Measurements from ENCODE around the gene TRAFD1.
"Not testable (repeated sequence)": the region's sequence is repeated elsewhere in the genome, so short reads cannot be mapped to it uniquely, and the experiment has no call there.

Gene TRAFD1

GRCh38 chr12:112116232-112117060 is 8.9 kb upstream of the TRAFD1 start:
- no peak for DNase-seq

GRCh38 chr12:112117685-112118084 is 7.7 kb upstream of the TRAFD1 start:
- no peak for DNase-seq

DNA sequence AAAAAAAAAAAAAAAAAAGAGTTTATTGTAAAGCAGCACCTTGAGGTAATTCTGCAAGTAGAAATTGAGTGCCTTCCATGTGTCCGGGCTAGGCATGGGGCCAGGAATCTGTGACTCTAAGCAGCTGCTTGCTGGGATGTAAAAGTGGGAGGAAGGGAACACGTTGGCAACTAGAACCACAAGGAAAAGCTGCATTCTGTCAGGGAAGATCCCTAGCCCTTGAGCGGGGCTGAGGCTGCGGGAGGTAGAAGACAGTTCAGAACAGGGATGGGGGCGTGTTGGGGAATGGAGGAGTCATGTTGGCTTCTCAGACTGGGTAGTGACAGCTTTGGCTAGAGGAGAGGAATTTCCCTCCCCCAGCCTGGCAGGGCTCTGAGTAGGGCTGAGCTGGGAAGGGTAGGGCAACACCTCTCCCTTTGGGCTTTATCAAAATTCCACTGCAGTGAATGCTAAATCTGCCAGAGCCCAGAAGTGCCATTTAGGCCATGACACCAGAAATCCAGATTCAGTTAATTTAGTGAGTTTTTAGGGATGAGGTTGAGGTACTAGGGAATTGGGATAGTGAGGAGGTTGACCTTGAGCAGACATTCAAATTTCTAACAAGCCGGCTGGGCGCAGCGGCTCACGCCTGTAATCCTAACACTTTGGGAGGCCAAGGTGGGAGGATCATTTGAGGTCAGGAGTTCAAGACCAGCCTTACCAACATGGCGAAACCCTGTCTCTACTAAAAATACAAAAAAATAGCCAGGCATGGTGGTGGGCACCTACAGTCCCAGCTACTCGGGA is 3.4 kb upstream of the TRAFD1 start:
- no peak for DNase-seq

DNA sequence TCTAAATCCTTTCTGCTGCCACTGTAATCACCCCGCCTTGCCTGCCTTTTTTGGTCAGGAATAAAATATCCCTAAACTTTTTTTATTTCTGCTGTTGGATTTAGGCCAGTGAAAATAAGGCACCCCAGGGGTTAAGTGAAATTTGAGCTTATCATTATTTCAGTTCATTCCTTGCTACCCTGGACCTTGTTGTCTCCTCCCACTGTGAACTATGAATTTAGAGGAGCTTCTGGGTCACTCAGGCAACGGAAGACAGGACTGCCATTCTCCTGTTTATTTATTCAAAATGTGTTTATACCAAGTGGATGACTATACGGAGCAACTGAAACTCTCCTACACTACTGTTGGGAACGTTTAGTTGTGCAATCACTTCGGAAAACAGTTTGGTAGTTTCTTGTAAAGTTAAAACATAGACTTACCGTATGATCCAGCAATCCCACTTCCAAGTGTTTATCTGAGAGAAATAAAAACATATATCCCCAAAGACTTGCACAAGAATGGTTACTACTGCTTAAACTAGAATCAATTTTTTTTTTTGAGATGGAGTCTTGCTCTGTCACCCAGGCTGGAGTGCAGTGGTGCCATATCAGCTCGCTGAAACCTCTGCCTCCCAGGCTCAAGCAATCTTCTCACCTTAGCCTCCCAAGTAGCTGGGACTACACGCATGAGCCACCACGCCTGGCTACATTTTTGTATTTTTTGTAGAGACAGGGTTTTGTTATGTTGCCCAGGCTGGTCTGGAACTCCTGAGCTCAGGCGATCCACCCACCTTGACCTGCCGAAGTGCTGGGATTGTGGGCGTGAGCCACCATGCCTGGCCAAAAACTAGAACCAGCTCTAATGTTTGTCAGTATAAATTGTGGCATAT is 2.3 kb upstream of the TRAFD1 start:
- no peak for DNase-seq

- no peak for DNase-seq
These were observed 476 bp upstream of the TRAFD1 start for GRCh38 chr12:112124918-112125249.

GRCh38 chr12:112126000-112126438 is 659 bp downstream of the TRAFD1 start:
- no peak for DNase-seq

DNA sequence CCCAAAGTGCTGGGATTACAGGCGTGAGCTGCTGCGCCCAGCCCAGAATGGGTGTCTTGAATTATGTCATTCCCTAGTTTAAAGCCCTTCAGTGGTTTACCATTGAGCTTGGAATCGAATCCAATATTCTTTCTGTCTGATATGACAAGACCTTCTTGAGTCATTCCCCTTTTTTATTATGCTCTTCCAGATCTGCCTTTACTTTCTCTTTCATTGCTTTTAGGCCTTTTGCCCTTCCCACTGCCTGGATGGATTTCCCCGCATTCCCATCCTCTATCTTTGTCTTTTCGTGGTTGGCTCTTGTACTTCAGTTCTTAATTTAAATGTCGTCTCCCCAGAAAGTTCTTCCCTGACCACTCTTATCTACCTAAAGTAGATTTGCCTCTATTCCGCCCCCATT is 1.6 kb downstream of the TRAFD1 start:
- no peak for DNase-seq

- no peak for DNase-seq
These were observed 5.2 kb downstream of the TRAFD1 start for GRCh38 chr12:112130441-112130998.

DNA sequence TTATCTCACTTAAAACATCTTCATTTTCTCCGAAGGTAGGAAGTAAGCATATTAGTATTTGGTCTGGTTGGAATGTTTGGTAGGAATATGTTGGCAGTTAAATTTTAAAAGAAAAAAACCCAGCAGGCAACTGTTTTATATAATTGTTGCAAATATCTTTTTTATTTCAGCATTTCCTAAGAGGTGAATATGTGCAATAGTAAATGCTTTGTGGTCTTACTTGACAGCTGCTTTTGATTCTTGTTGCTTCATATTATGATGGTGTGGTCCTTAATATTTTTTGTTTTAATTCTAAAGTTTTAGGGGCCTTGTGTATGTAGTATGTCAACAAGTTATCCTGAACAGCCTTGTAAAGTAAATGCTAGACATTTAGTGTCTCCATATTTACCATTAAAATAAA is 6.3 kb downstream of the TRAFD1 start:
- no peak for DNase-seq

- no peak for DNase-seq
These were observed 8.1 kb downstream of the TRAFD1 start for GRCh38 chr12:112133418-112133817.

DNA sequence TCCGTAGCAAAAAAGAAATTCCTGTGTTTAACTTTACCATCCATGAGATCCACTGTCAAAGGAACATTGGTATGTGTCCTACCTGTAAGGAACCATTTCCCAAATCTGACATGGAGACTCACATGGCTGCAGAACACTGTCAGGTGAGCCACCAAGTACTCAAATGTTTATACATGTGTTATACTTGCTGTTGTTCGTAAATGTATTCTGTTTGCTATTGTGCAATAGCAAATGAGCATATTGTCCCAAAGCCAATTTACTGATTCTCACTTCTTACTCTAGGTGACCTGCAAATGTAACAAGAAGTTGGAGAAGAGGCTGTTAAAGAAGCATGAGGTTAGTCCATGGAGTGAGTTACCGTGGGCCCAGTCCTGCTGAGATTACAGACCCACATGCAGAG is 9.4 kb downstream of the TRAFD1 start:
- DNase-seq, result no peak

DNA sequence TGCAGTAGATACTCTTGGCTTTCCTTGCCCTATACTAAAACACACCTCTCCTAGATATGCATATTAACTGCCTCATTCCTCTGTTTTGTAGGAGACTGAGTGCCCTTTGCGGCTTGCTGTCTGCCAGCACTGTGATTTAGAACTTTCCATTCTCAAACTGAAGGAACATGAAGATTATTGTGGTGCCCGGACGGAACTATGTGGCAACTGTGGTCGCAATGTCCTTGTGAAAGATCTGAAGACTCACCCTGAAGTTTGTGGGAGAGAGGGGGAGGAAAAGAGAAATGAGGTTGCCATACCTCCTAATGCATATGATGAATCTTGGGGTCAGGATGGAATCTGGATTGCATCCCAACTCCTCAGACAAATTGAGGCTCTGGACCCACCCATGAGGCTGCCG is 15.4 kb downstream of the TRAFD1 start:
- no peak for DNase-seq

DNA sequence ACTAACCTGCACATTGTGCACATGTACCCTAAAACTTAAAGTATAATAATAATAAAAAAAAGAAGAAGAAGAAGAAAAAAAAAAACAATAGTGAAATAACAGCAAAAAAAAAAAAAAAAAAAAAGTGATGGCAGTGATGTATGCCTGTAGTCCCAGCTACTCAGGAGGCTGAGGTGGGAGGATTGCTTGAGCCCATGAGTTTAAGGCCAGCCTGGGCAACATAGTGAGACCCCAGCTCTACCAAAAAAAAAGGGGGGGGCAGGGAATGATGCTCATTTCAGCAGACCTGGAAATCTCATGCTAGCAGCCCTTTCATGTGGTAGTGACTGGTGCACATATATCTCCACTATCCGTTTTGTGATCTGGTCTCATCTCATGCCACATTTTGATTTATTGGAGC is 20.8 kb downstream of the TRAFD1 start:
- DNase-seq, result no peak

- no peak for DNase-seq
These were observed 22.7 kb downstream of the TRAFD1 start for GRCh38 chr12:112148031-112148513.

- DNase-seq, result no peak
These were observed 24.2 kb downstream of the TRAFD1 start for GRCh38 chr12:112149596-112149995.

- DNase-seq, result no peak
These were observed 26.6 kb downstream of the TRAFD1 start for GRCh38 chr12:112151766-112152541.

DNA sequence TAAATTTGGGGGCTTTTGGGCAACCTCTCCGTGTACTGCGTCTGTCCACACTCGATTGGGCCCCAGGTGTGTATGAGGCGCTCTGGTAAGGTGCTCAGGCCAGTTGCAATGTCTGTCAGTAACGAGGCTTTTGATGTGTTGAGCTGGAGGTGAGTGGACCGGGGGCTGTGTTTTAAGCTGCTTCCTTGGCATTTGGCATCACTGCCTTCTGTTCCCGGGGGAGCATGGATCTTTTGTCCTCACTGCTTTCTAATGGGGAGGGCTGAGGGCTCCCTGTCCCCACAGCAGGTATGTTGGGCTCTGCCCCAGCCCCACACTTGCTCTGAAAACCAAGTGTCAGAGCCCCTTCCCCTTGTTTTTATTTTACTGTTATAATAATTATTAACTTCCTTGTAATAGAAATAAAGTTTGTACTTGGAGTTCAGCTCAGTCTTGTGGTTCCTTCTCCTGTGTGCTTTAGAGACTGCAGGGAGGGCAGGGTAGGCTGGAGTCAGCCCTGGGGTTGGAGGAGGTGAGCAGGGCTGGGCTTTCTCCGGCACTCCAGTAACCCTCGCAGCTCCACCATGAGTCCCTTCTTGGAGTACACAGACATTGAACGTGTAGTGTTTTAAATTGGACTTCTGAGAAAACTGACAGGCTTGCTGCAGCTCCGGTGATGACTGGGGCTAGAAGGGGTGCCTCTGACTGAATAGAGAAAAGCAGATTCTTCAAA is 28.0 kb downstream of the TRAFD1 start:
- DNase-seq, result no peak

- no peak for DNase-seq
These were observed 28.5 kb downstream of the TRAFD1 start for GRCh38 chr12:112153893-112154219.

- not testable (repeated sequence) for DNase-seq
These were observed 33.2 kb downstream of the TRAFD1 start for GRCh38 chr12:112158461-112159145.

GRCh38 chr12:112159146-112159541 is 33.8 kb downstream of the TRAFD1 start:
- DNase-seq, result no peak

DNA sequence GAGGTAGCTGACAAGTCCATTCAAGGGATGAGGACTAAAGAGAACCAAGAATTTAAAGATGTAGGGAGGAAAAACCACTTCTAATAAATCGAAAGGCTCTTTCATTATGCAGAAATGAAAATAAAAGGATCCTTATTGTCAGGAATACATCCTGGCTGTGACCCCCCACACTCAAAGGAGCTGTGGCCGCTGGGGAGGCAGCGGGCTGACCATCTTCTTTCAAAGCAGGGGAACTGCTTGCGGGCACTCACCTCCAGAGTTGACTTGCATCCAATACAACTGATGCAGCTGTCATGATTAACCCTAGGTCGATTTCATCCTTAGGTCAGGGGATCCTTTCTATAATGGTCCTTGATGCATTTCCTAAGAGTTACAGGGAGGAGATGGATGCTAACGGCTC is 35.3 kb downstream of the TRAFD1 start:
- DNase-seq, result no peak
